B cell (primary cell): Measurements from ENCODE around the gene TAAR6.

Experiments used
- CTCF ChIP-seq: fragments of 200-600 bp; IDR thresholded peaks from one replicate; pipeline ENCODE4 v1.8.0; 2022; ENCODE audit warnings: antibody characterized with exemption, mild to moderate bottlenecking
- EZH2 ChIP-seq: IDR thresholded peaks from 2 replicates; pipeline ENCODE4 v1.6.1; 2012; ENCODE audit warnings: borderline replicate concordance, low read depth, mild to moderate bottlenecking, moderate library complexity, low read length; ENCODE audit not compliant: insufficient read depth, poor library complexity, severe bottlenecking

GRCh38 chr6:132616677-132617076 is 46.6 kb downstream of the TAAR6 start:
- TF ChIP-seq CTCF (no peak), EZH2 (no peak)
